Body of pancreas (tissue), 4 donors: ENCODE results near the gene AGAP3. TPM values are rescaled to one million over a fixed set of nuclear protein-coding genes. Genes with fewer than 3 reads are reported as not detected.

ENCODE experiments used
- ATAC-seq: fragments of 150-250 bp; one replicate; pipeline ENCODE4 v1.9.1; 2016
- DNase-seq, 4 donors: peaks; one replicate each; pipeline ENCODE4 v3.0.0-alpha.2; 2019
- H3K27ac ChIP-seq, 4 donors: fragments of 200-600 bp; sonication (generic); 1 replicate in 3 of 4; 2 replicates in 1 of 4; pipeline versions ENCODE4 v1.5.1 to v1.6.1; 2016 to 2019; ENCODE audit warnings: mild to moderate bottlenecking in 1 of 4, mixed read lengths in 1 of 4, moderate library complexity in 1 of 4
- H3K27me3 ChIP-seq, 2 donors: fragments of 200-600 bp; sonication (generic); one replicate each; pipeline ENCODE4 v1.6.0; 2016; ENCODE audit warnings: mild to moderate bottlenecking in 1 of 2
- H3K36me3 ChIP-seq, 2 donors: fragments of 200-600 bp; sonication (generic); replicated peaks in 1 of 2; 2 replicates each; pipeline ENCODE4 v1.5.1; 2016; ENCODE audit warnings: low read depth in 2 of 2; ENCODE audit not compliant: insufficient read depth in 1 of 2
- H3K4me1 ChIP-seq: fragments of 200-600 bp; sonication (generic); one replicate; pipeline ENCODE4 v1.6.0; 2016
- H3K4me3 ChIP-seq, 2 donors: fragments of 200-600 bp; sonication (generic); 1 replicate in 1 of 2; 2 replicates in 1 of 2; pipeline ENCODE4 v1.5.1; 2016 to 2019
- H3K9me3 ChIP-seq, 3 donors: fragments of 200-600 bp; sonication (generic); 1 replicate in 2 of 3; 2 replicates in 1 of 3; pipeline ENCODE4 v1.5.1; 2016
- POLR2A ChIP-seq, 3 donors: fragments of 450-650 bp; IDR thresholded peaks; one replicate each; pipeline ENCODE4 v1.6.1; 2016; ENCODE audit warnings: antibody characterized with exemption in 3 of 3, mild to moderate bottlenecking in 2 of 3
- WGBS, 2 donors: methylation state at CpG; one replicate each; pipeline ENCODE4 v1.1.5; 2017; 5-methylcytosine and 5-hydroxymethylcytosine counted together
- intact Hi-C: fragments of 100-400 bp; cut with DNase I; formaldehyde crosslinking; loops from one replicate; pipeline ENCODE4 v1.15.1; 2023
- total RNA-seq, 2 donors: library from RNA; depleted of rRNA; stranded (reverse); fragments of >200 nt; gene quantifications; one replicate each; pipeline ENCODE4 v1.1.0, GENCODE V29; 2016
- TF ChIP-seq, protein P1 (sequence below), 7 experiments: fragments of 450-650 bp in 4 of 7; fragments of 200-600 bp in 3 of 7; sonication (generic) in 3 of 7; IDR thresholded peaks; one replicate each; pipeline ENCODE4 v1.5.1; 2016 to 2019; ENCODE audit warnings: antibody characterized with exemption in 7 of 7

The AGAP3 gene
- total RNA-seq, 2 donors from 2014 or later = 45.4 to 104 TPM

DNA sequence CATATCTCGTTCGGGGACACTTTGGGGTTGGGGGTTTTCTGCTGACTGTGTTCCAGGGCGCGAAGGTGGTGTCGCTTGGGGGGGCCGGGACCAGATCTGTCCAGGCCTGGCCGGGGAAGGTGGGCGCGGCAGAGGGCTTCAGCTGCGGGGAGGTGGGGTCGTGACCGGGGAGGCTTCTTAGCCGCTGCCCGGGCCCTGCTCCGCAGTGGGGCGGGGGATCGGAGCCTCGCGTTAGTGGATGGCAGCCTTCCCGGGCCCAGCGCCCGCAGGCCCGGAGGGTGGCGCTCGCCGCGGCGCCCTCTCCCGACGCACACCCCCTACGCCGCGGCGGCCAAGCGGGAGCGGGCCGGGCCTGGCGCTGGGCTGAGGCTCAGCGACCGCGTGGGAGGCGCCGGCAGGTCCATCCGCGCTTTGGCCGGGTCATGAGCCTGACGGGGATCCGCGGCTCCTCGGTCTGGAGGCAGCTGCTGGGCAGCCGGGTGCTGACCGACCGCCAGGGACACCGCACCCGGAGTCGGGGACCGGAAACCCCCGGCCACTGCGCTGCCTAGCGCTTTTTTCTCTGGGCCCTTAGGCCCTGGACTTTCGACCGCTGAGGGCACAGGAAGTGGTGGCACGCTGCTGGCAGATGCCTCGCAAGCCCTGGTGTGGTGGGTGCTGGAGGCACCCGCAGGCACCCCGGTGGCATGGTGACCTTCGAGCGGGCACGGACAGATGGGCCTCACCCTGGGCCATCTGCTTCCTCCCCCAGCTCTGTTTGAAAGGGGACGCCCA is 1.2 kb downstream of the AGAP3 start:
- peak; percentile 41 to 47 (median 45) for TF ChIP-seq POLR2A (IDR thresholded peaks at IDR 0.05)
- TF ChIP-seq, protein P1, sequence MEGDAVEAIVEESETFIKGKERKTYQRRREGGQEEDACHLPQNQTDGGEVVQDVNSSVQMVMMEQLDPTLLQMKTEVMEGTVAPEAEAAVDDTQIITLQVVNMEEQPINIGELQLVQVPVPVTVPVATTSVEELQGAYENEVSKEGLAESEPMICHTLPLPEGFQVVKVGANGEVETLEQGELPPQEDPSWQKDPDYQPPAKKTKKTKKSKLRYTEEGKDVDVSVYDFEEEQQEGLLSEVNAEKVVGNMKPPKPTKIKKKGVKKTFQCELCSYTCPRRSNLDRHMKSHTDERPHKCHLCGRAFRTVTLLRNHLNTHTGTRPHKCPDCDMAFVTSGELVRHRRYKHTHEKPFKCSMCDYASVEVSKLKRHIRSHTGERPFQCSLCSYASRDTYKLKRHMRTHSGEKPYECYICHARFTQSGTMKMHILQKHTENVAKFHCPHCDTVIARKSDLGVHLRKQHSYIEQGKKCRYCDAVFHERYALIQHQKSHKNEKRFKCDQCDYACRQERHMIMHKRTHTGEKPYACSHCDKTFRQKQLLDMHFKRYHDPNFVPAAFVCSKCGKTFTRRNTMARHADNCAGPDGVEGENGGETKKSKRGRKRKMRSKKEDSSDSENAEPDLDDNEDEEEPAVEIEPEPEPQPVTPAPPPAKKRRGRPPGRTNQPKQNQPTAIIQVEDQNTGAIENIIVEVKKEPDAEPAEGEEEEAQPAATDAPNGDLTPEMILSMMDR (IDR thresholded peaks at IDR 0.05) = peak in 4 of 7 experiments; percentile 15 to 55 (median 38)
- WGBS, 2 donors = 0 to 1% methylated on average over 15 to 64 of the region's 70 CpGs
- Histone ChIP-seq H3K9me3 (no peaks in the 10 kb centered on the region), H3K36me3 (no peaks in the 10 kb centered on the region), H3K4me1 (peaks cover 73% of the 10 kb centered on the region), H3K27ac (peak overlapping the region; percentile 84 to 89 (median 88)), H3K27me3 (no peaks in the 10 kb centered on the region), H3K4me3 (peak overlapping the region; percentile 83 to 84)
- ATAC-seq = peak; percentile 55
- peak; percentile 69 to 79 (median 74) for DNase-seq
- intact Hi-C loops = no loop called here

DNA sequence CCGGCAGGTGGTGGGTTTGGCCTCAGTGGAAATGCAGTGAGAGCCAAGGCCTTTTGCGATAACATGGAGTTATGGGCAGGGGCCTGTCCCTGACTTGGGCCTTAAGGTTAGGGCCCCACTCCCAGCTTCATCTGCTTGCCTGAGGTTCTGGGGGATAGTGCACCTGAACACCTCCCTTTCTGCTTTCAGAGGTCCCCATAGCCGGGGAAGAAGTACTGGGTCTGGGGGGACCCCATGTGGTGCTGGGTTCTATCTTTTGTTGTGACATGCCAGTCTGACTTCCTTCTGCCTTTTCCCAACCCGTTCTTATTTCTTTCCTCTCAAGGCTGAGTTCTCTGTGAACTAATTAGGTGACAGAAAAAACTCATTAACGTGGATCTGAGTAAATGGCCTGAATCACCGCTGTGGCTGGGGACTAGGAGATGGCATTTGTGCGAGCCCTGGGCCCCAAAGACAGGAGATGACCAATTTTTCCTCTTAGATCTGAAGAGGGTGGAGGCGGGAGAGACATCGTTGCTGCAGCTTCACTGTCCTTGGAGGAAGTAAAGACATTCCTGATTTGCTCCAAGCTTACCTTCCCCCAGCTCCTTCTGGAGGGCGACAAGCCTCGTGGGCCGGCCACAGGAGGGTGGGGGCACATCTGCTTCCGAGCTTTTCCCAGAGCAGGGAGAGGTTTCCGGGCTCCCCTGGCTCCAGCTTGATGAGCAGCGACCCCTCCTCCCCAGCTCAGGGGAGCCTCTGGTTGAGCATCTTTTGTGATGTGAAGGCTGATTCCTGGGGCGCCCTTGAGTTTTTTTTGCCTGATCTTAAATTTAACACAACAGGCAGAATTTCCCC is 2.0 kb downstream of the AGAP3 start:
- intact Hi-C loops = no loop called here
- Histone ChIP-seq H3K36me3 (no peaks in the 10 kb centered on the region), H3K27ac (peak overlapping the region; percentile 84 to 89 (median 88)), H3K4me3 (peak overlapping the region; percentile 3 to 46), H3K4me1 (peaks cover 69% of the 10 kb centered on the region), H3K27me3 (no peaks in the 10 kb centered on the region), H3K9me3 (no peaks in the 10 kb centered on the region)
- DNase-seq = no peak
- 23 to 29% methylated on average over 14 to 16 of the region's 16 CpGs for WGBS, 2 donors
- TF ChIP-seq, protein P1 (IDR thresholded peaks at IDR 0.05) = no peak
- no peak for TF ChIP-seq POLR2A (IDR thresholded peaks at IDR 0.05)
- ATAC-seq = no peak

DNA sequence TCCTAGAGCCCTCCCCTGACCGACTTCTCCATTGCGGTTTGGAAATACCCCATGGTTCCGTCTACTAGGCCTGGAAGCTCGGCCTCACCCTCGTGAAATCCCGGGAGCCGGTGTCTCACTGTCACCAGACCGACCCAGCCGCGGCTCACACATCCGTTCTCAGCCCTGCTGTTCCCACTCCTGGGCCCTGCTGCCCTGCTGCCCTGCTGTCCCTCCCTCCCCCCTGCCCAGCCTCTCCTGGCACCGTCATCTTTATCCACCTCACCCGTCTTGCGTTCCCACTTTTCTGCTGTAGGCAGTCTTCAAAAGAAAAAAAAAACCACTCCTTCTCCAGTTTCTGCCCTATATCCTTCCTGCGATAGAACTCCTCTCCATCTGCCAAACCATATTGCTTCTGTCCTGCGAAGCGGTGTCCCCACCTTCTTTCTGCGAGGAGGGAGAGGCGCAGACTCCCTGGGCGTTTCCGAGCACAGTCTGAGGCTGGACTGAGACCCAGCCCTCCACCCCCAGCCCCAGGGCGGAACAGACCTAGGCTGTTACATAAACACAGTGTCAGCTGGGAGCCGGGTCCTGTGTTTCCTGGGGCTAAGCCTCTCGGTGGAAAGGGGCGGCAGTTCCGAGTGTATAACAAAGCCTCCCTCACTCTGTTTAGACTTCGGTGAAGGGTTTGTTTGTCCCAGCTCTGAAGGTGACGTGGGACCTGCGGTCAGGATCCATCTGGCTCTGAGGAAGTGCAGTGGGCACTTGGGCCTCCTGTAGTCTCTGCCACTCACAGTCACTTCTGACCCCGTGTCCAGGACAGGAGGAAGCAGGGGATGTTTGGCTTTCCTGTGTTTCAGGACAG is 2.8 kb downstream of the AGAP3 start:
- no peaks in the 10 kb centered on the region for H3K36me3 ChIP-seq
- WGBS, 2 donors = 15 to 26% methylated on average over 24 to 30 of the region's 30 CpGs
- H3K9me3 ChIP-seq = no peaks in the 10 kb centered on the region
- ATAC-seq (peak; percentile 25), DNase-seq (peak; percentile 73 to 87 (median 82))
- no peaks in the 10 kb centered on the region for H3K27me3 ChIP-seq
- peak overlapping the region; percentile 84 to 89 (median 88) for H3K27ac ChIP-seq
- intact Hi-C loops = no loop called here
- peak overlapping the region in 1 of 2 donors; percentile 3 for H3K4me3 ChIP-seq
- TF ChIP-seq, protein P1 (IDR thresholded peaks at IDR 0.05) = no peak
- TF ChIP-seq POLR2A (IDR thresholded peaks at IDR 0.05) = peak; percentile 47 to 73 (median 56)
- peaks cover 62% of the 10 kb centered on the region for H3K4me1 ChIP-seq

DNA sequence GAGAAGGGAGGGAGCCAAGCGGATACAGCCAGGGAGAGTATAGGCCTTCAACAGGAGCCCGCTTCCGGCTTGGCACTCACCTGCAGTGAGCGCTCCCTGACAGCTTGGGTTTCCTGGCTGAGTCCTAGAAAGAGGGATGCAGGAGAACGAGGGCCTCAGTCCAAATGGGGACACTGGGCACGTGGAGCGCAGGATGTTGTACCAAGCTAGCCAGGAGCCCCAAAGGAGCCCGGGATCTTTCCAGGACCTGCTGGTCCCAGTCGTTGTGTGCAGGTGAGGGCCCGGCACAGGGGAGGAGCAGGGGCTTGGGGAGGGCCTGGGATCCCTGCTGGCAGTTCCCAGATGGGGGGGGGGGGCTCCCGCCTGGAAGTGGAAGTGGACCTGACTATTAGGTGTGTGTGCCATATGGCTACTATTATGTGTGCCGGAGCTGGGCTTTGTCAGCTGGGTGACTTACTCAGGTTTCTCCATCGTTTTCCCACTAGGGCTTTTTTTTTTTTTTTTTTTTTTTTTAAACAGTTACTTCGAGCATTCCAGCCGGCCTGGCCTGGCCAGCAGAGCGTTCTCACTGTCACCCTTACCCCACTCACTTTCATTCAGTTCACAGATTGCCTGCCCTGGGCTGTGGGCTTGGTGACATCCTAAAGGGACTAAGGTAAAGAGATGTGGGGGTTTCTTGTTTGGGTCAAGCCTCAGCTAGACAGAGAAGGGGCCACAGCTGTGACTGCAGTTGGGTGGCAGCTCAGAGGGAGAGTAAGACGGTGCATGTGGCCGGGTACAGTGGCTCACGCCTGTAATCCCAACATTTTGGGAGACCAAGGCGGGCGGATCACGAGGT is 3.8 kb downstream of the AGAP3 start:
- WGBS, 2 donors = 50 to 61% methylated on average over 20 to 21 of the region's 22 CpGs
- Histone ChIP-seq H3K27ac (peak overlapping the region; percentile 84 to 89 (median 88)), H3K36me3 (no peaks in the 10 kb centered on the region), H3K27me3 (no peaks in the 10 kb centered on the region), H3K4me1 (peaks cover 51% of the 10 kb centered on the region), H3K9me3 (no peaks in the 10 kb centered on the region), H3K4me3 (no peak overlapping the region)
- intact Hi-C loops = no loop called here
- TF ChIP-seq, protein P1 (IDR thresholded peaks at IDR 0.05) = no peak
- ATAC-seq (no peak), DNase-seq (peak in 3 of 4 donors; percentile 47 to 56 (median 55))
